DOHH2 (cell line): ENCODE measurements around the gene INO80E.

Experiments
- H3F3A ChIP-seq: fragments of 200-600 bp; sonication (generic), shearing (Covaris generic); 2 replicates; pipeline ENCODE4 v1.6.0; 2016; ENCODE audit warnings: antibody characterized with exemption, mild to moderate bottlenecking; ENCODE audit not compliant: control insufficient read depth, insufficient read depth
- H3K27ac ChIP-seq: fragments of 200-600 bp; sonication (generic); 2 replicates; pipeline ENCODE4 v1.5.1; 2014; ENCODE audit warnings: low read depth, mild to moderate bottlenecking, low read length, moderate library complexity
- H3K27me3 ChIP-seq: fragments of 200-600 bp; sonication (generic); 2 replicates; pipeline ENCODE4 v1.6.1; 2014; ENCODE audit warnings: mild to moderate bottlenecking, low read length, mixed read lengths; ENCODE audit not compliant: control insufficient read depth
- H3K36me3 ChIP-seq: fragments of 200-600 bp; sonication (generic); 2 replicates; pipeline ENCODE4 v1.6.1; 2014; ENCODE audit warnings: mild to moderate bottlenecking, low read length, moderate library complexity, mixed read lengths; ENCODE audit not compliant: control insufficient read depth
- H3K4me1 ChIP-seq: fragments of 200-600 bp; sonication (generic); 2 replicates; pipeline ENCODE4 v1.6.1; 2014; ENCODE audit warnings: mild to moderate bottlenecking, low read length, mixed read lengths; ENCODE audit not compliant: control insufficient read depth
- H3K4me2 ChIP-seq: fragments of 200-600 bp; sonication (generic); 2 replicates; pipeline ENCODE4 v1.6.0; 2014; ENCODE audit warnings: mild to moderate bottlenecking, low read length, moderate library complexity
- H3K4me3 ChIP-seq: fragments of 200-600 bp; sonication (generic); 2 replicates; pipeline ENCODE4 v1.5.1; 2014; ENCODE audit warnings: mild to moderate bottlenecking, low read length, mixed read lengths
- H3K79me2 ChIP-seq: fragments of 200-600 bp; sonication (generic); 2 replicates; pipeline ENCODE4 v1.6.1; 2014; ENCODE audit warnings: mild to moderate bottlenecking, low read length, mixed read lengths; ENCODE audit not compliant: control insufficient read depth
- H3K9me2 ChIP-seq: fragments of 200-600 bp; sonication (generic); replicated peaks from 2 replicates; pipeline ENCODE4 v1.6.1; 2014; ENCODE audit warnings: mild to moderate bottlenecking, low read length, mixed read lengths; ENCODE audit not compliant: control insufficient read depth
- H3K9me3 ChIP-seq: fragments of 200-600 bp; sonication (generic); 2 replicates; pipeline ENCODE4 v1.6.1; 2014; ENCODE audit warnings: antibody characterized with exemption, low read length, mixed read lengths; ENCODE audit not compliant: control insufficient read depth, insufficient read depth
- H4K20me1 ChIP-seq: fragments of 200-600 bp; sonication (generic); 2 replicates; pipeline ENCODE4 v1.6.0; 2014; ENCODE audit warnings: low read depth, mild to moderate bottlenecking, antibody characterized with exemption, low read length, moderate library complexity; ENCODE audit not compliant: control insufficient read depth, insufficient read depth
- CTCF ChIP-seq: fragments of 200-600 bp; sonication (generic); IDR thresholded peaks from one replicate; pipeline ENCODE4 v1.5.1; 2014; ENCODE audit warnings: antibody characterized with exemption, mild to moderate bottlenecking, low read depth, low read length; ENCODE audit not compliant: poor library complexity, severe bottlenecking
- EZH2phosphoT487 ChIP-seq: fragments of 200-600 bp; sonication (generic); IDR thresholded peaks from 2 replicates; pipeline ENCODE4 v1.6.1; 2017; ENCODE audit warnings: borderline replicate concordance, mild to moderate bottlenecking, antibody characterized with exemption, low read length, moderate library complexity, mixed read lengths

The INO80E gene

GRCh38 chr16:29984764-29985147 is 11.3 kb upstream of the INO80E start:
- Histone ChIP-seq H3K79me2 (no peaks in the 10 kb centered on the region), H3K4me3 (no peak overlapping the region), H3K27ac (no peak overlapping the region), H3K9me2 (no peaks in the 10 kb centered on the region), H3K4me2 (no peak overlapping the region), H3K4me1 (no peaks in the 10 kb centered on the region), H3K9me3 (no peaks in the 10 kb centered on the region), H3F3A (no peaks in the 10 kb centered on the region; the same call in 1 of the 2 replicates), H4K20me1 (no peaks in the 10 kb centered on the region), H3K27me3 (no peaks in the 10 kb centered on the region), H3K36me3 (peaks cover 98% of the 10 kb centered on the region)
- no peak for TF ChIP-seq CTCF

- Histone ChIP-seq H3K36me3 (peaks cover 98% of the 10 kb centered on the region), H3K79me2 (no peaks in the 10 kb centered on the region), H3K4me3 (no peak overlapping the region), H3K4me2 (no peak overlapping the region), H3K27me3 (no peaks in the 10 kb centered on the region), H3K9me3 (no peaks in the 10 kb centered on the region), H3F3A (no peaks in the 10 kb centered on the region; the same call in 1 of the 2 replicates), H3K27ac (no peak overlapping the region), H3K4me1 (no peaks in the 10 kb centered on the region), H4K20me1 (no peaks in the 10 kb centered on the region), H3K9me2 (no peaks in the 10 kb centered on the region)
- no peak for TF ChIP-seq EZH2phosphoT487
- TF ChIP-seq CTCF, result no peak
Measured at GRCh38 chr16:29985271-29985811, 10.7 kb upstream of the INO80E start.

GRCh38 chr16:29986231-29986630 is 9.8 kb upstream of the INO80E start:
- no peaks in the 10 kb centered on the region for H3K79me2 ChIP-seq
- H3K4me2 ChIP-seq, result no peak overlapping the region
- no peaks in the 10 kb centered on the region for H3K9me3 ChIP-seq
- no peaks in the 10 kb centered on the region for H3K4me1 ChIP-seq
- no peak for TF ChIP-seq CTCF
- TF ChIP-seq EZH2phosphoT487, result no peak
- no peaks in the 10 kb centered on the region for H3K27me3 ChIP-seq
- no peak overlapping the region for H3K4me3 ChIP-seq
- no peaks in the 10 kb centered on the region; the same call in 1 of the 2 replicates for H3F3A ChIP-seq
- H3K36me3 ChIP-seq, result peaks cover 96% of the 10 kb centered on the region
- no peak overlapping the region for H3K27ac ChIP-seq
- H3K9me2 ChIP-seq, result no peaks in the 10 kb centered on the region
- H4K20me1 ChIP-seq, result no peaks in the 10 kb centered on the region
